IMR-90 (cell line): ENCODE data around the gene LRRFIP1. TPM values are rescaled to one million over a fixed set of nuclear protein-coding genes. Genes with fewer than 3 reads are reported as not detected.

Experiments used
- ATAC-seq: fragments of 200-7000 bp; cut with Tn5 transposase; 2 replicates; pipeline ENCODE4 v1.9.1; 2020; ENCODE audit warnings: low read depth, mild to moderate bottlenecking, moderate library complexity
- BruUV-seq: library from RNA; stranded (reverse); fragments of 400-500 nt; replicated peaks from 2 replicates; lab custom pipeline; 2021; lab: Mats Ljungman, UMichigan
- CTCF ChIA-PET: fragments of 300-600 bp; formaldehyde crosslinking; extraction: SDS; loops from one replicate; lab custom pipeline; 2021; ENCODE audit warnings: antibody characterized with exemption; lab: Yijun Ruan, JAX
- POLR2A ChIA-PET: fragments of 300-600 bp; sonication (Branson Sonifier 250); formaldehyde crosslinking; loops from one replicate; lab custom pipeline; 2022; ENCODE audit warnings: antibody characterized with exemption; ENCODE audit not compliant: unreplicated experiment; lab: Charles Lee
- DNase-seq: peaks from one replicate; pipeline ENCODE4 v3.0.0; 2013
- H2AFZ ChIP-seq: replicated peaks from 2 replicates; pipeline ENCODE3; 2013; ENCODE audit warnings: low read length, mild to moderate bottlenecking; ENCODE audit not compliant: poor library complexity
- H2AK5ac ChIP-seq: 2 replicates; pipeline ENCODE4 v1.6.1; 2013; ENCODE audit warnings: low read depth, low read length, inconsistent platforms
- H2AK9ac ChIP-seq: replicated peaks from 2 replicates; pipeline ENCODE3; 2013; ENCODE audit warnings: mild to moderate bottlenecking, low read depth, low read length, moderate library complexity; ENCODE audit not compliant: poor library complexity
- H2BK120ac ChIP-seq: 2 replicates; pipeline ENCODE4 v1.6.1; 2013; ENCODE audit warnings: low read depth, low read length, inconsistent platforms
- H2BK15ac ChIP-seq: 3 replicates; pipeline ENCODE4 v1.6.1; 2013; ENCODE audit warnings: low read depth, low read length, inconsistent platforms
- H2BK20ac ChIP-seq: 2 replicates; pipeline ENCODE4 v1.6.1; 2013; ENCODE audit warnings: low read depth, mild to moderate bottlenecking, inconsistent platforms, low read length, moderate library complexity
- H2BK5ac ChIP-seq: 2 replicates; pipeline ENCODE4 v1.6.1; 2013; ENCODE audit warnings: mild to moderate bottlenecking, low read depth, low read length, inconsistent platforms; ENCODE audit not compliant: poor library complexity, severe bottlenecking
- H3K14ac ChIP-seq: replicated peaks from 2 replicates; pipeline ENCODE4 v1.6.1; 2013; ENCODE audit warnings: low read depth, low read length, inconsistent platforms
- H3K18ac ChIP-seq: 2 replicates; pipeline ENCODE4 v1.6.1; 2013; ENCODE audit warnings: low read depth, low read length, control low read depth
- H3K23ac ChIP-seq: 2 replicates; pipeline ENCODE4 v1.6.1; 2013; ENCODE audit warnings: low read depth, low read length, inconsistent platforms
- H3K27ac ChIP-seq: 2 replicates; pipeline ENCODE4 v1.5.1; 2013; ENCODE audit warnings: mild to moderate bottlenecking, control low read depth, low read length; ENCODE audit not compliant: insufficient read depth
- H3K27me3 ChIP-seq: 2 replicates; pipeline ENCODE4 v1.6.1; 2013; ENCODE audit warnings: low read length; ENCODE audit not compliant: control insufficient read depth, insufficient read depth
- H3K36me3 ChIP-seq: 2 replicates; pipeline ENCODE4 v1.6.1; 2013; ENCODE audit warnings: low read length, mixed read lengths; ENCODE audit not compliant: control insufficient read depth, insufficient read depth
- H3K4ac ChIP-seq: 2 replicates; pipeline ENCODE4 v1.6.1; 2013; ENCODE audit warnings: low read depth, low read length, inconsistent platforms
- H3K4me1 ChIP-seq: 2 replicates; pipeline ENCODE4 v1.6.1; 2013; ENCODE audit warnings: low read length, mixed read lengths; ENCODE audit not compliant: control insufficient read depth, insufficient read depth
- H3K4me2 ChIP-seq: 2 replicates; pipeline ENCODE4 v1.6.1; 2013; ENCODE audit warnings: low read depth, mild to moderate bottlenecking, control low read depth, low read length, moderate library complexity
- H3K4me3 ChIP-seq: 2 replicates; pipeline ENCODE4 v1.5.1; 2013; ENCODE audit warnings: low read depth, mild to moderate bottlenecking, control low read depth, low read length, moderate library complexity; ENCODE audit not compliant: insufficient read depth
- H3K56ac ChIP-seq: 2 replicates; pipeline ENCODE4 v1.6.1; 2013; ENCODE audit warnings: low read length, inconsistent platforms; ENCODE audit not compliant: insufficient read depth; ENCODE audit errors: extremely low read depth
- H3K79me1 ChIP-seq, 2 experiments: 2 replicates each; pipeline ENCODE4 v1.6.1; 2013; ENCODE audit warnings: low read length in 2 of 2, inconsistent platforms in 1 of 2, low read depth in 1 of 2
- H3K9ac ChIP-seq: 2 replicates; pipeline ENCODE4 v1.6.1; 2013; ENCODE audit warnings: low read depth, low read length, control low read depth
- H3K9me1 ChIP-seq: 2 replicates; pipeline ENCODE4 v1.6.1; 2013; ENCODE audit warnings: low read length, inconsistent platforms; ENCODE audit not compliant: insufficient read depth
- H3K9me3 ChIP-seq: 2 replicates; pipeline ENCODE4 v1.6.1; 2013; ENCODE audit warnings: low read length; ENCODE audit not compliant: control insufficient read depth, insufficient read depth
- H4K20me1 ChIP-seq: 2 replicates; pipeline ENCODE4 v1.6.1; 2013; ENCODE audit warnings: low read length, inconsistent platforms; ENCODE audit not compliant: insufficient read depth
- H4K5ac ChIP-seq: 2 replicates; pipeline ENCODE4 v1.6.1; 2013; ENCODE audit warnings: mild to moderate bottlenecking, low read depth, low read length, control low read depth
- H4K8ac ChIP-seq, 2 experiments: 2 replicates each; pipeline ENCODE4 v1.6.1; 2013; ENCODE audit warnings: low read depth in 2 of 2, low read length in 2 of 2, control low read depth in 1 of 2, inconsistent platforms in 1 of 2
- H4K91ac ChIP-seq: 2 replicates; pipeline ENCODE4 v1.6.1; 2013; ENCODE audit warnings: low read depth, low read length, inconsistent platforms; ENCODE audit not compliant: insufficient read depth
- CHD1 ChIP-seq: IDR thresholded peaks from 2 replicates; pipeline ENCODE4 v1.6.1; 2012; ENCODE audit warnings: low read depth, low read length, improper control_type of control experiment
- POLR2A ChIP-seq: IDR thresholded peaks from 2 replicates; pipeline ENCODE4 v1.6.1; 2012; ENCODE audit warnings: mild to moderate bottlenecking, low read depth, low read length
- WGBS, 2 experiments: methylation state at CpG; one replicate each; pipeline versions ENCODE4 v1.1.5 to v1.1.7; 2013; ENCODE audit warnings: missing lambda C conversion rate in 2 of 2; ENCODE audit not compliant: insufficient read length in 1 of 2; ENCODE audit errors: extremely low coverage in 2 of 2; 5-methylcytosine and 5-hydroxymethylcytosine counted together
- dilution Hi-C: fragments of 300-500 bp; cut with HindIII; formaldehyde crosslinking; loops from one replicate; pipeline ENCODE4 v1.14.3; 2018; ENCODE audit warnings: low sequenced_read_pairs; ENCODE audit not compliant: unreplicated experiment
- in situ Hi-C: fragments of 300-500 bp; cut with MboI; formaldehyde crosslinking; loops from 3 replicates; pipeline ENCODE4 v1.14.3; 2019; ENCODE audit warnings: low sequenced_read_pairs, inconsistent platforms, mixed read lengths
- intact Hi-C: fragments of 100-400 bp; cut with micrococcal nuclease; formaldehyde crosslinking; loops from 2 replicates; pipeline ENCODE4 v1.10.0; 2022
- polyA plus RNA-seq, 3 experiments: library from polyadenylated mRNA; depleted of rRNA; stranded (reverse); fragments of >200 nt; gene quantifications; 2 replicates each; pipeline ENCODE4 v1.2.3, GENCODE V29; 2012; ENCODE audit warnings: low replicate concordance in 1 of 3
- total RNA-seq: library from RNA; depleted of rRNA; stranded (reverse); fragments of >200 nt; gene quantifications from 2 replicates; pipeline ENCODE4 v1.2.3, GENCODE V29; 2012

Gene LRRFIP1
- total and polyA plus RNA-seq, 2 of the 4 experiments (the other 2 are of a cell fraction): 52.2 to 54.4 TPM

DNA sequence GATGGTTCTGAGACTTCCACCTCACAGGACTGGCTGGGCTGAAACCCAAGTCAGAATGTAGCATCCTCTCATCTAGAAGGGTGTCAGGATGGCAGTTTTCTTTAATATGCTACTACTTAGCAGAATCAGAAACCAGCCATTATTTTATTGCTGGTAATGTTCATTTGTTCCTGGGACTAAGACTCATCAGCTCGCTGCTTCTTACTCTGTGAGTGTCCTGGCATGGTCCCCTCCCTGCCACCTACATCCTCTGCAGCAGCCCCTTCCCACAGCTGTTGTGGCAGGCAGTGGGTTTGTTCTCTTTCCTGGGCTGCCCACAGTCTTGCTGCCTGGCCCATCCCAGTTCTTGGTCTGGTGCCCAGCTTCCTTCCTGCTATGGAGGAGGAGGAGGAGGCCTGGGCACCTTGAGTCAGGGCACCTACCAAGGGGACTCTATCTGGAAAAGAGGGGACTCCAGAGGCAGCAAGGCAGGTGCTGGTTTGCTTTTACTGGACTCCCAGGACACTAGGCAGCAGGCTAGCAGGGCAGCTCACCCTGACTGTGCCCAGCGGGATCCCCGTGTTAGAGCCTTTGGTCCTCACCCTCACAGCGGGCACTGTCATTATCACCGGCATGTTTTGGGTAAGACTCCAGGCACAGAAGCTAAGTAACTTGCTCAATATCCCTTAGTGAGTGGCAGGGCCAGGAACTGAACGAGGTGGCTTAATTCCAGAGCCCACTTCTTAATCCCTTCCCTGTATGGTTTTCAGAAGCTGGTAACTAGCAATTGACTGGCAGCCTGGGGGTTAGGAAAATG is 62.1 kb downstream of the LRRFIP1 start:
- no peak overlapping the region for H3K9ac ChIP-seq
- peak overlapping the region; percentile 45; the same call in 1 of the 2 replicates for H2BK120ac ChIP-seq
- H4K91ac ChIP-seq: 0 out of 2 replicates have a peak overlapping the region, but pooled peaks have one; percentile 32
- H3K4ac ChIP-seq: peak overlapping the region; percentile 38
- H2AK5ac ChIP-seq: peak overlapping the region; percentile 37
- no peak overlapping the region for H2AFZ ChIP-seq
- DNase-seq (no peak), ATAC-seq (no peak)
- H3K27me3 ChIP-seq: no peaks in the 10 kb centered on the region
- BruUV-seq: no TSS peak
- 0 out of 2 replicates have a peak, but pooled peaks have one; percentile 24 for TF ChIP-seq POLR2A
- TF ChIP-seq CHD1: no peak
- H2BK20ac ChIP-seq: peak overlapping the region; percentile 40; the same call in 1 of the 2 replicates
- WGBS, 2 experiments: 80% methylated on average over 1 of the region's 6 CpGs; no CpG with 5 or more reads in 1 of the 2 experiments
- H2AK9ac ChIP-seq: no peak overlapping the region
- H3K14ac ChIP-seq: no peak overlapping the region; the same call in 1 of the 2 replicates
- peak overlapping the region; percentile 12; the same call in 1 of the 3 replicates for H2BK15ac ChIP-seq
- H3K9me1 ChIP-seq: peaks cover 17% of the 10 kb centered on the region
- no peaks in the 10 kb centered on the region for H3K9me3 ChIP-seq
- H3K36me3 ChIP-seq: no peaks in the 10 kb centered on the region
- H3K79me1 ChIP-seq: peaks cover 21 to 73% of the 10 kb centered on the region in 2 experiments
- no peak overlapping the region for H4K5ac ChIP-seq
- ChIA-PET POLR2A (no interaction called here), CTCF (interaction anchor here (0.9 to 1.2 kb wide), 2 partner anchors 16 to 56 kb away, joined by 3 read pairs; no protein-coding TSS in a partner anchor)
- intact Hi-C loops (loop anchor here (5.0 kb wide), 2 partner anchors 38 to 58 kb away; no protein-coding TSS in a partner anchor), in situ Hi-C loops (no loop called here), dilution Hi-C loops (no loop called here)
- H3K56ac ChIP-seq: no peak overlapping the region
- H3K4me3 ChIP-seq: no peak overlapping the region
- H2BK5ac ChIP-seq: no peak overlapping the region
- H4K20me1 ChIP-seq: peaks cover 16% of the 10 kb centered on the region; the same call in 1 of the 2 replicates
- H3K23ac ChIP-seq: 0 out of 2 replicates have a peak overlapping the region, but pooled peaks have one; percentile 5
- H3K4me1 ChIP-seq: peaks cover 24% of the 10 kb centered on the region
- H3K27ac ChIP-seq: no peak overlapping the region
- no peak overlapping the region for H3K4me2 ChIP-seq
- H3K18ac ChIP-seq: no peak overlapping the region
- H4K8ac ChIP-seq: peak overlapping the region in 1 of 2 experiments; percentile 42; a peak in 1 of 4 replicates
